Testis (tissue), 3 donors: ENCODE results near the gene SELENOW. TPM values are rescaled to one million over a fixed set of nuclear protein-coding genes. Genes with fewer than 3 reads are reported as not detected.
A peak's percentile ranks its signal among the peaks of the same experiment; 100 is the strongest.
"Not testable (repeated sequence)": the region's sequence is repeated elsewhere in the genome, so short reads cannot be mapped to it uniquely, and the experiment has no call there.

Experiments used
- DNase-seq: peaks from one replicate; pipeline ENCODE4 v3.0.0-alpha.2; 2019
- H3K27ac ChIP-seq, 2 donors: fragments of 200-600 bp; sonication (generic); one replicate each; pipeline ENCODE4 v1.5.1; 2019
- H3K27me3 ChIP-seq: fragments of 200-600 bp; sonication (generic); one replicate; pipeline ENCODE4 v1.5.1; 2019
- H3K36me3 ChIP-seq: fragments of 200-600 bp; sonication (generic); one replicate; pipeline ENCODE4 v1.5.1; 2017; ENCODE audit warnings: low read depth; ENCODE audit errors: missing control alignments
- H3K4me1 ChIP-seq: fragments of 200-600 bp; sonication (generic); one replicate; pipeline ENCODE4 v1.5.1; 2019
- H3K4me3 ChIP-seq, 2 donors: fragments of 200-600 bp; sonication (generic); one replicate each; pipeline ENCODE4 v1.5.1; 2017 to 2019
- H3K9me3 ChIP-seq: fragments of 200-600 bp; sonication (generic); one replicate; pipeline ENCODE4 v1.5.1; 2017
- POLR2A ChIP-seq: fragments of 450-650 bp; IDR thresholded peaks from one replicate; pipeline ENCODE4 v1.6.1; 2017; ENCODE audit warnings: antibody characterized with exemption, mild to moderate bottlenecking, moderate library complexity
- WGBS, 2 donors: methylation state at CpG; one replicate each; pipeline ENCODE4 v1.1.5; 2018; 5-methylcytosine and 5-hydroxymethylcytosine counted together
- intact Hi-C: fragments of 100-400 bp; cut with DNase I; formaldehyde crosslinking; loops from one replicate; pipeline ENCODE4 v1.15.1; 2023; ENCODE audit warnings: low total_unique reads
- polyA plus RNA-seq: library from polyadenylated mRNA; stranded (reverse); fragments of 350-450 nt; fragmentation: Illumina TruSeq; extraction: RNeasy Lipid Tissue Mini Kit (QIAGEN cat#74804); gene quantifications from one replicate; pipeline ENCODE4 v1.2.3, GENCODE V29; 2014; ENCODE audit warnings: low read depth, low replicate concordance; ENCODE audit not compliant: insufficient read depth
- total RNA-seq, 2 donors: library from RNA; depleted of rRNA; stranded (reverse); fragments of >200 nt; gene quantifications; one replicate each; pipeline ENCODE4 v1.2.3, GENCODE V29; 2016
- TF ChIP-seq, protein P1 (sequence below), 3 experiments: fragments of 450-650 bp in 2 of 3; fragments of 200-600 bp in 1 of 3; sonication (generic) in 1 of 3; IDR thresholded peaks; one replicate each; pipeline ENCODE4 v1.5.1; 2016 to 2019; ENCODE audit warnings: antibody characterized with exemption in 3 of 3, mild to moderate bottlenecking in 2 of 3, moderate library complexity in 1 of 3

The SELENOW gene
- total and polyA plus RNA-seq, 3 donors from 2014 or later = 170 to 197 (median 194) TPM

DNA sequence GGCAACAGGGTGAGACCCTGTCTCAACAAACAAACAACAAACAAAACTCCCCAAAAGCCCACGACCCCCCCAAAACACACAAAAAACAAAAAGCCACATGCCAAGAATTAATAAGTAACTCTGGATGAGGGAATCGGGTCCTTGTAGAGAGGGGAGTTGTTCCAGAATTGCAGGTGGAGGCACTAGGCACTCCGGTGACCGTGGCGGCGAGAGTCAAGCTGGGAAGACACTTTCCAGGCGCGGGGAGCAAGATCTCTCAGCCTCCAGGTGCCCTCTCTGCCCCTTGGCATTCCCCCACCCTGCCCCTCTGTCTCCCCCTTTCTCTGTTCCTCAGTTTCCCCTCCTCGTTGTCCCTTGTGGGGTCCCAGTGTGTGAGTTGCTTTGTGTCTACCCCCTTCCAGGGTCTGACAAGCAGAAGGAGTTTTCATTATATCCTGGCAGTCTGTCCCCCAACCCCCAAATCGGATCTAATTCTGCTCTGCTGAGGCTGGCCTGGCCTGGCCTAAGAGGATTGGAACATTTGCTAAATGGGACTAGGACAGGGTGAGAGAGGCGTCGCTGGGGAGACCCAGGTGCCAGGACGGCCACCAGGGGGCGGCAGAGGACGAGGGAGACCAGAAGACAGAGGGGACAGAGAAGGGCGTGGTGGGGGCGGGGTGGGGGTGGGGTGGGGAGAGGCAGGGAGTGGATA is 34.9 kb downstream of the SELENOW start:
- 50% methylated on average over 16 to 17 of the region's 17 CpGs for WGBS, 2 donors
- no peaks in the 10 kb centered on the region for H3K36me3 ChIP-seq
- peak; percentile 81 for DNase-seq
- no peaks in the 10 kb centered on the region for H3K9me3 ChIP-seq
- no peaks in the 10 kb centered on the region for H3K4me1 ChIP-seq
- H3K27me3 ChIP-seq = no peaks in the 10 kb centered on the region
- no peak overlapping the region for H3K27ac ChIP-seq
- no peak overlapping the region for H3K4me3 ChIP-seq
- intact Hi-C loops = no loop called here
- TF ChIP-seq POLR2A = no peak
- TF ChIP-seq, protein P1, sequence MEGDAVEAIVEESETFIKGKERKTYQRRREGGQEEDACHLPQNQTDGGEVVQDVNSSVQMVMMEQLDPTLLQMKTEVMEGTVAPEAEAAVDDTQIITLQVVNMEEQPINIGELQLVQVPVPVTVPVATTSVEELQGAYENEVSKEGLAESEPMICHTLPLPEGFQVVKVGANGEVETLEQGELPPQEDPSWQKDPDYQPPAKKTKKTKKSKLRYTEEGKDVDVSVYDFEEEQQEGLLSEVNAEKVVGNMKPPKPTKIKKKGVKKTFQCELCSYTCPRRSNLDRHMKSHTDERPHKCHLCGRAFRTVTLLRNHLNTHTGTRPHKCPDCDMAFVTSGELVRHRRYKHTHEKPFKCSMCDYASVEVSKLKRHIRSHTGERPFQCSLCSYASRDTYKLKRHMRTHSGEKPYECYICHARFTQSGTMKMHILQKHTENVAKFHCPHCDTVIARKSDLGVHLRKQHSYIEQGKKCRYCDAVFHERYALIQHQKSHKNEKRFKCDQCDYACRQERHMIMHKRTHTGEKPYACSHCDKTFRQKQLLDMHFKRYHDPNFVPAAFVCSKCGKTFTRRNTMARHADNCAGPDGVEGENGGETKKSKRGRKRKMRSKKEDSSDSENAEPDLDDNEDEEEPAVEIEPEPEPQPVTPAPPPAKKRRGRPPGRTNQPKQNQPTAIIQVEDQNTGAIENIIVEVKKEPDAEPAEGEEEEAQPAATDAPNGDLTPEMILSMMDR (IDR thresholded peaks at IDR 0.05) = peak in 2 of 3 experiments; percentile 31 to 76

DNA sequence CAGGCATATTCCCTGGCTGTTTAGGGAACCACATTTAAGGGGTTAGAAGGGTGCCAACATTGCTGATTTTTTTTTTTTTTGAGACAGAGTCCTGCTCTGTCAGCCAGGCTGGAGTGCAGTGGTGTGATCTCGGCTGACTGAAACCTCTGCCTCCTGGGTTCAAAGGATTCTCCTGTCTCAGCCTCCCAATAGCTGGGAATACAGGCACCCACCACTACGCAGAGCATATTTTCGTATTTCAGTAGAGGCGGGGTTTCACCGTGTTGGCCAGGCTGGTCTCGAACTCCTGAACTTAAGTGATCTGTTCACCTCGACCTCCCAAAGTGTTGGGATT is 35.5 kb downstream of the SELENOW start:
- H3K9me3 ChIP-seq = no peaks in the 10 kb centered on the region
- no peak for DNase-seq
- TF ChIP-seq POLR2A = no peak
- TF ChIP-seq, protein P1 (IDR thresholded peaks at IDR 0.05) = no peak
- 70 to 71% methylated on average over 7 of the region's 7 CpGs for WGBS, 2 donors
- H3K36me3 ChIP-seq = no peaks in the 10 kb centered on the region
- intact Hi-C loops = no loop called here
- no peak overlapping the region for H3K4me3 ChIP-seq
- H3K27me3 ChIP-seq = no peaks in the 10 kb centered on the region
- H3K27ac ChIP-seq = no peak overlapping the region
- H3K4me1 ChIP-seq = no peaks in the 10 kb centered on the region

DNA sequence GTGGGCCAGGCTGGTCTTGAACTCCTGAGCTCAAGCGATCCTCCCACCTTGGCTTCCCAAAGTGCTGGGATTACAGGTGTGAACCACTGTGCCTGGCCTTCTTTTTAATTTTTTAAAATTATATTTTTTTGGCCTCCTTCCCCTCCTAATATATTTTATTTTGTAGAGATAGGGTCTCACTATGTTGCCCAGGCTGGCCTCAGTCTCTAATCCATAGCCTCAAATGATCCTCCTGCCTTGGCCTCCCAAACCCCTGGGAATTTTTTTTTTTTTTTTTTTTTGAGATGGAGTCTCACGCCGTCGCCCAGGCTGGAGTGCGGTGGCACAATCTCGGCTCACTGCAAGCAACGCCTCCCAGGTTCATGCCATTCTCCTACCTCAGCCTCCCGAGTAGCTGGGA is 37.8 kb downstream of the SELENOW start:
- H3K36me3 ChIP-seq, H3K9me3 ChIP-seq, H3K27ac ChIP-seq, intact Hi-C loops, DNase-seq, H3K4me1 ChIP-seq, H3K4me3 ChIP-seq, H3K27me3 ChIP-seq: not testable (repeated sequence)
- 96 to 97% methylated on average over 8 of the region's 8 CpGs for WGBS, 2 donors

DNA sequence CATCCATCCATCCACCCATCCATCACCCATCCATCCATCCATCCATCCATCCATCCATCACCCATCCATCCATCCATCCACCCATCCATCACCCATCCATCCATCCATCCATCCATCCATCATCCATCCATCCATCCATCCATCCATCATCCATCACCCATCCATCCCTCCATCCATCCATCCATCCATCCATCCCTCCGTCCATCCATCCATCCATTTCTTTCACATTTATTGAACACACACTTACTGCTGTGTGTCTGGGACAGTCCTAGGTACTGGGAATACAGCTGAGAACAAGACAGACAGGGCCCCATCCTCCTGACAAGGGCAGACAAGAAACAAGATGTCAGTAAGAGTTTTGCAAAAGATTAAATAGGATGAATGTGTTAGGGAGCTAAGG is 39.7 kb downstream of the SELENOW start:
- H3K27ac ChIP-seq, H3K4me1 ChIP-seq, H3K27me3 ChIP-seq, DNase-seq, H3K9me3 ChIP-seq, H3K4me3 ChIP-seq, H3K36me3 ChIP-seq, intact Hi-C loops: not testable (repeated sequence)
- WGBS, 2 donors = 89 to 91% methylated on average over 1 of the region's 1 CpG

DNA sequence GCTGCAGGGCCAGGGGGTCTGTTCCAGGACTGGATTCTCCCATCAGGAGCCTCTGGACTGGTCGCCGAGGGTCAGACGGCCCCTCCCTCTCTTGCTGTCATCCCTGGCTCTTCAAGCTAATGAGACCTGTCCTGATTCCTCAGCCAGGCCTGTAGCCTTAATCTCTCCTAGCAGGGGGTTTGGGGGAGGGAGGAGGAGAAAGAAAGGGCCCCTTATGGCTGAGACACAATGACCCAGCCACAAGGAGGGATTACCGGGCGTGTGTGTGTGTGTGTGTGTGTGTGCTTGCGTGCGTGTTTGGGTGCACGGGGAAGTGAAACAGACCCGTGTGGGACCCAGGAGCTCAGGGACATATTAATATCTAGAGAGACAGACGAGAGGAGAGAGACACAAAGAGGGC is 41.4 kb downstream of the SELENOW start:
- intact Hi-C loops = no loop called here

DNA sequence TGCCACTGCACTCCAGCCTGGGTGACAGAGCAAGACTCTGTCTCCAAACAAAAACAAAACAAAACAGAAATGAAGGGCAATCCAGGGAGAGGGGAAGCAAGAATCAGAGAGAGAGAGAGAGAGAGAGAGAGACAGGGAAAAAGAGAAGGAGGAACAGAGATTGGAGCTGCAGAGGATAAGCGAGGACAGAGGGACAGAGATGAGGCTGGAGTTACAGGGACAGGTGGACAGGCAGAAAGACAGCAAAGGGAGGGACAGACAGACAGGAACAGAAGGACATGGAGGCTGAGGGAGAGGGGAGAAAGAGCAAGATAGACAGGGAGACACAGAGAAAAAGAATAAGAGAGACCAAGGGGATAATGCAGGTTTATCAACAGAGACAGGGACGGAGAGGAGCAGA is 41.9 kb downstream of the SELENOW start:
- Histone ChIP-seq H3K4me1 (no peaks in the 10 kb centered on the region), H3K27me3 (no peaks in the 10 kb centered on the region), H3K9me3 (no peaks in the 10 kb centered on the region), H3K27ac (no peak overlapping the region), H3K4me3 (no peak overlapping the region), H3K36me3 (no peaks in the 10 kb centered on the region)
- WGBS, 2 donors = 76 to 86% methylated on average over 2 of the region's 2 CpGs
- TF ChIP-seq, protein P1 (IDR thresholded peaks at IDR 0.05) = no peak
- TF ChIP-seq POLR2A = no peak
- DNase-seq = no peak
- intact Hi-C loops = no loop called here

More for the DNA sequence above, 41.4 kb downstream of the SELENOW start:
- Histone ChIP-seq H3K27me3 (no peaks in the 10 kb centered on the region), H3K36me3 (no peaks in the 10 kb centered on the region), H3K4me1 (no peaks in the 10 kb centered on the region), H3K27ac (no peak overlapping the region), H3K9me3 (no peaks in the 10 kb centered on the region), H3K4me3 (no peak overlapping the region)
- WGBS, 2 donors = 30 to 46% methylated on average over 10 of the region's 10 CpGs
- no peak for TF ChIP-seq POLR2A
- no peak for DNase-seq
